SK-MEL-5 (cell line): ENCODE results near the gene INSR. TPM values are rescaled to one million over a fixed set of nuclear protein-coding genes. Genes with fewer than 3 reads are reported as not detected.

Source experiments
- DNase-seq: peaks from one replicate; pipeline ENCODE4 v3.0.0-alpha.2; 2016; ENCODE audit warnings: low read depth, low spot score
- in situ Hi-C: cut with HindIII; loops from 2 replicates; pipeline ENCODE4 v1.10.0; 2016; ENCODE audit warnings: low sequenced_read_pairs, high pct_unique_total_duplicates, low pct_unique_long_range_greater_than_20kb
- total RNA-seq: library from RNA; depleted of rRNA; stranded (reverse); fragments of >200 nt; shearing (Covaris generic); gene quantifications from 2 replicates; pipeline ENCODE4 v1.2.3, GENCODE V29; 2014; rRNA removed

Gene INSR
- total RNA-seq, 1 experiment from 2014 or later = 11.3 TPM

GRCh38 chr19:7063764-7064418 lies 230.3 kb downstream of the INSR start:
- no peak for DNase-seq
- in situ Hi-C loops = no loop called here

- in situ Hi-C loops = no loop called here
- no peak for DNase-seq
Observed at GRCh38 chr19:7063339-7063738, 230.9 kb downstream of the INSR start.

Other genes starting within 250 kb of the INSR start
- gene MBD3L2, start 245.1 kb downstream of the INSR start, total RNA-seq = not detected in 2 replicates
- gene MBD3L3, start 235.7 kb downstream of the INSR start, total RNA-seq = not detected in 2 replicates
- 11.4 and 13.6 TPM in 2 replicates for gene ZNF557, start 224.7 kb downstream of the INSR start, total RNA-seq
- 19.9 and 20.1 TPM in 2 replicates for gene ARHGEF18, start 54.5 kb upstream of the INSR start, total RNA-seq
- gene PEX11G, start 194.6 kb upstream of the INSR start, total RNA-seq = 1.1 and 1.2 TPM in 2 replicates
- gene ZNF358, start 221.7 kb upstream of the INSR start, total RNA-seq = 17.7 and 18.7 TPM in 2 replicates
- gene MCOLN1, start 228.2 kb upstream of the INSR start, total RNA-seq = 9.5 and 10.0 TPM in 2 replicates
- 35.9 and 40.0 TPM in 2 replicates for gene PNPLA6, start 241.3 kb upstream of the INSR start, total RNA-seq